Measurements from ENCODE around the gene ROPN1B. TPM values are rescaled to one million over a fixed set of nuclear protein-coding genes. Genes with fewer than 3 reads are reported as not detected.
A peak's percentile ranks its signal among the peaks of the same experiment; 100 is the strongest.

ROPN1B gene
- total RNA-seq, 1 experiment from 2014 or later, result not detected

- no peak for DNase-seq (ENCODE audit: low read depth)
Measured at GRCh38 chr3:126003447-126004190, 34.6 kb downstream of the ROPN1B start.

- DNase-seq (ENCODE audit: low read depth), result no peak
Measured at GRCh38 chr3:126004217-126004616, 35.2 kb downstream of the ROPN1B start.

GRCh38 chr3:126004692-126005091, 35.7 kb downstream of the ROPN1B start:
- no peak for DNase-seq (ENCODE audit: low read depth)

GRCh38 chr3:126005951-126006350, 37.0 kb downstream of the ROPN1B start:
- DNase-seq (ENCODE audit: low read depth), result peak; percentile 36

- no peak for DNase-seq (ENCODE audit: low read depth)
Measured at GRCh38 chr3:126008219-126008618, 39.2 kb downstream of the ROPN1B start.

- no peak for DNase-seq (ENCODE audit: low read depth)
Measured at GRCh38 chr3:126009181-126009580, 40.2 kb downstream of the ROPN1B start.

- no peak for DNase-seq (ENCODE audit: low read depth)
Measured at GRCh38 chr3:126013751-126014156, 44.8 kb downstream of the ROPN1B start.

GRCh38 chr3:126014252-126014651, 45.3 kb downstream of the ROPN1B start:
- peak; percentile 35 for DNase-seq (ENCODE audit: low read depth)

- DNase-seq (ENCODE audit: low read depth), result no peak
Measured at GRCh38 chr3:126015075-126015474, 46.1 kb downstream of the ROPN1B start.

- no peak for DNase-seq (ENCODE audit: low read depth)
Measured at GRCh38 chr3:126016616-126017015, 47.6 kb downstream of the ROPN1B start.

- no peak for DNase-seq (ENCODE audit: low read depth)
Measured at GRCh38 chr3:126017362-126017761, 48.4 kb downstream of the ROPN1B start.

- DNase-seq (ENCODE audit: low read depth), result no peak
Measured at GRCh38 chr3:126018545-126018944, 49.6 kb downstream of the ROPN1B start.

GRCh38 chr3:126018995-126019394, 50.0 kb downstream of the ROPN1B start:
- no peak for DNase-seq (ENCODE audit: low read depth)

- DNase-seq (ENCODE audit: low read depth), result no peak
Measured at GRCh38 chr3:126019683-126020082, 50.7 kb downstream of the ROPN1B start.

- no peak for DNase-seq (ENCODE audit: low read depth)
Measured at GRCh38 chr3:126021224-126021623, 52.2 kb downstream of the ROPN1B start.

- DNase-seq (ENCODE audit: low read depth), result no peak
Measured at GRCh38 chr3:126021702-126022101, 52.7 kb downstream of the ROPN1B start.

GRCh38 chr3:126022741-126023359, 53.9 kb downstream of the ROPN1B start:
- no peak for DNase-seq (ENCODE audit: low read depth)

- no peak for DNase-seq (ENCODE audit: low read depth)
Measured at GRCh38 chr3:126023390-126023789, 54.4 kb downstream of the ROPN1B start.

- no peak for DNase-seq (ENCODE audit: low read depth)
Measured at GRCh38 chr3:126024049-126024854, 55.3 kb downstream of the ROPN1B start.

- DNase-seq (ENCODE audit: low read depth), result no peak
Measured at GRCh38 chr3:126025116-126025729, 56.2 kb downstream of the ROPN1B start.

GRCh38 chr3:126025862-126026261, 56.9 kb downstream of the ROPN1B start:
- no peak for DNase-seq (ENCODE audit: low read depth)

- no peak for DNase-seq (ENCODE audit: low read depth)
Measured at GRCh38 chr3:126026277-126026751, 57.3 kb downstream of the ROPN1B start.

Measured in LHCN-M2 (cell line).